K562 (cell line): Measurements from ENCODE around the gene KMT2C. TPM values are rescaled to one million over a fixed set of nuclear protein-coding genes. Genes with fewer than 3 reads are reported as not detected.

Experiments
- ARNT ChIP-seq, 2 experiments: fragments of 450-650 bp; IDR thresholded peaks; 2 replicates each; pipeline ENCODE4 v1.6.1; 2016; ENCODE audit warnings: mild to moderate bottlenecking in 1 of 2
- ATF1 ChIP-seq, 2 experiments: fragments of 450-650 bp in 1 of 2; IDR thresholded peaks; 2 replicates each; pipeline ENCODE4 v1.6.1; 2016; ENCODE audit warnings: missing compliant biosample characterization in 1 of 2, missing genetic modification characterization in 1 of 2
- ATF7 ChIP-seq: fragments of 450-650 bp; IDR thresholded peaks from 2 replicates; pipeline ENCODE4 v1.7.1; 2014; ENCODE audit warnings: mild to moderate bottlenecking, moderate library complexity
- CBX2 ChIP-seq: fragments of 200-600 bp; sonication (generic); IDR thresholded peaks from one replicate; pipeline ENCODE4 v1.6.1; 2012; ENCODE audit warnings: mild to moderate bottlenecking, low read length, inconsistent platforms; ENCODE audit not compliant: insufficient read depth, poor library complexity, severe bottlenecking
- CBX5 ChIP-seq: IDR thresholded peaks from 2 replicates; pipeline ENCODE4 v1.6.1; 2014; ENCODE audit warnings: low read depth, borderline replicate concordance
- DIDO1 ChIP-seq: fragments of 450-650 bp; IDR thresholded peaks from 2 replicates; pipeline ENCODE4 v1.6.1; 2016; ENCODE audit warnings: low read depth, missing biosample characterization, missing genetic modification characterization
- ETV6 ChIP-seq, 3 experiments: fragments of 150-350 bp in 1 of 3; sonication (generic) in 1 of 3; formaldehyde crosslinking in 1 of 3; IDR thresholded peaks; 2 replicates each; pipeline versions ENCODE4 v1.6.1 to v1.8.0; 2014 to 2022; ENCODE audit warnings: borderline replicate concordance in 2 of 3, low read depth in 2 of 3, antibody characterized with exemption in 1 of 3, low read length in 1 of 3, mild to moderate bottlenecking in 1 of 3, missing genetic modification reagents in 1 of 3
- HDAC3 ChIP-seq: fragments of 450-650 bp; IDR thresholded peaks from 2 replicates; pipeline ENCODE4 v1.6.1; 2018; ENCODE audit warnings: borderline replicate concordance, mild to moderate bottlenecking, moderate library complexity; ENCODE audit not compliant: partially characterized antibody
- JUN ChIP-seq, 2 experiments: sonication (generic) in 1 of 2; formaldehyde crosslinking in 1 of 2; IDR thresholded peaks; 2 replicates each; pipeline versions ENCODE4 v1.6.1 to v1.8.0; 2012 to 2022; ENCODE audit warnings: borderline replicate concordance in 2 of 2, mild to moderate bottlenecking in 2 of 2, improper control_type of control experiment in 1 of 2, low read depth in 1 of 2, low read length in 1 of 2, missing genetic modification reagents in 1 of 2
- KLF6 ChIP-seq: fragments of 250-450 bp; sonication (Bioruptor Pico); IDR thresholded peaks from 2 replicates; pipeline ENCODE4 v1.4.0; 2020; ENCODE audit warnings: mild to moderate bottlenecking, moderate library complexity, borderline replicate concordance
- LEF1 ChIP-seq: fragments of 450-650 bp; IDR thresholded peaks from 2 replicates; pipeline ENCODE4 v1.6.1; 2016; ENCODE audit warnings: mild to moderate bottlenecking
- MTA1 ChIP-seq: fragments of 450-650 bp; IDR thresholded peaks from 2 replicates; pipeline ENCODE4 v1.6.1; 2017; ENCODE audit warnings: borderline replicate concordance
- MTA2 ChIP-seq: fragments of 450-650 bp; IDR thresholded peaks from 2 replicates; pipeline ENCODE4 v1.6.1; 2016; ENCODE audit warnings: low read depth
- SLC30A9 ChIP-seq: fragments of 250-450 bp; sonication (Bioruptor Pico); IDR thresholded peaks from 2 replicates; pipeline ENCODE4 v1.8.0; 2022; ENCODE audit warnings: mild to moderate bottlenecking, moderate library complexity
- TAF1 ChIP-seq: IDR thresholded peaks from 2 replicates; pipeline ENCODE4 v1.6.1; 2011; ENCODE audit warnings: mild to moderate bottlenecking, low read length, moderate library complexity; ENCODE audit not compliant: insufficient read depth, control insufficient read depth, severe bottlenecking; ENCODE audit errors: extremely low read depth
- TOE1 ChIP-seq, 2 experiments: fragments of 450-650 bp in 1 of 2; sonication (generic) in 1 of 2; formaldehyde crosslinking in 1 of 2; IDR thresholded peaks; 2 replicates each; pipeline versions ENCODE4 v1.7.1 to v1.8.0; 2016 to 2022; ENCODE audit warnings: borderline replicate concordance in 2 of 2, mild to moderate bottlenecking in 2 of 2, antibody characterized with exemption in 1 of 2, inconsistent platforms in 1 of 2, low read depth in 1 of 2, missing genetic modification reagents in 1 of 2, moderate library complexity in 1 of 2
- ZNF197 ChIP-seq: fragments of 200-800 bp; sonication (Bioruptor generic); IDR thresholded peaks from 2 replicates; pipeline ENCODE4 v1.6.1; 2016; ENCODE audit warnings: low read depth, missing genetic modification characterization, missing compliant biosample characterization
- ZNF444 ChIP-seq: fragments of 250-450 bp; sonication (Bioruptor Pico); IDR thresholded peaks from 2 replicates; pipeline ENCODE4 v1.4.0; 2020; ENCODE audit warnings: mild to moderate bottlenecking, moderate library complexity
- ZNF644 ChIP-seq: fragments of 200-800 bp; sonication (Bioruptor generic); IDR thresholded peaks from 2 replicates; pipeline ENCODE4 v1.6.1; 2016; ENCODE audit warnings: low read depth, missing genetic modification characterization, missing compliant biosample characterization
- ZNF830 ChIP-seq: fragments of 250-450 bp; sonication (Bioruptor Pico); IDR thresholded peaks from 2 replicates; pipeline ENCODE4 v1.5.0; 2021; ENCODE audit warnings: mild to moderate bottlenecking
- polyA plus RNA-seq, 8 experiments: library from polyadenylated mRNA; depleted of rRNA in 4 of 8; stranded (reverse) in 5 of 8; unstranded in 3 of 8; fragments of >200 nt; fragmentation: Nextera tagmentation in 2 of 8; fragmentation: Illumina TruSeq in 1 of 8; extraction: Ambion mirVana in 2 of 8; extraction: Trizol in 1 of 8; gene quantifications; 2 replicates each; pipeline versions ENCODE4 v1.2.1 to v1.2.3, GENCODE V29; 2011 to 2014; ENCODE audit warnings: inconsistent platforms in 1 of 8, missing spikeins in 1 of 8
- total RNA-seq, 7 experiments: library from RNA; depleted of rRNA in 6 of 7; stranded (reverse); fragments of >200 nt in 6 of 7; fragmentation: Illumina TruSeq in 2 of 7; extraction: Trizol in 2 of 7; gene quantifications; 2 replicates each; pipeline versions ENCODE4 v1.2.1 to v1.2.3, GENCODE V29; 2011 to 2021; ENCODE audit warnings: low replicate concordance in 1 of 7
- TF ChIP-seq, protein P1 (sequence below): IDR thresholded peaks from 3 replicates; pipeline ENCODE4 v1.6.1; 2011; ENCODE audit warnings: borderline replicate concordance, mild to moderate bottlenecking, moderate library complexity; ENCODE audit not compliant: insufficient read length; ENCODE audit errors: extremely low read depth
- TF ChIP-seq, protein P2 (sequence below): sonication (generic); formaldehyde crosslinking; IDR thresholded peaks from 2 replicates; pipeline ENCODE4 v1.8.0; 2022; ENCODE audit warnings: mild to moderate bottlenecking, low read depth, missing genetic modification reagents

KMT2C gene
- total and polyA plus RNA-seq, 9 of the 15 experiments (the other 6 are each of a cell fraction or from before 2014, with no cell fraction given), result 4.9 to 67.8 (median 27.1) TPM

DNA sequence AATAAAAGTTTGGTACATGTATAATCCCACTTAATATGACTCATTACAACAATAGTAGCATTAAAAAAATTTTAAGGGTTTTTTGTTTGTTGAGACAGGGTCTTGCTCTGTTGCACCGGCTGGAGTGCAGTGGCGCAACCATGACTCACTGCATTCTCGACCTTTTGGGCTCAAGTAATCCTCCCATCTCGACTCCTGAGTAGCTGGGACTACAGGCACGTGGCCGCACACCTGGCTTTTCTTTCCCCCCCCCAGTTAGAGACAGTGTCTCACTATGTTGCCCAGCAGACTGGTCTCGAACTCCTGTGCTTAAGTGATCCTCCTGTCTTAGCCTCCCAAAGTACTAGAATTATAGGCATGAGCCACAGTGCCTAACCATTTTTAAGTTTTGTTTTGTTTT, 40.7 kb downstream of the KMT2C start (continued):
- TF ChIP-seq KLF6 (CRISPR knock-in tag) (no peak), TAF1 (no peak), JUN (IDR thresholded peaks at IDR 0.05; ENCODE audit: borderline replicate concordance, low read depth, low read length) (0 out of 2 replicates have a peak, but pooled peaks have one; percentile 64), JUN (CRISPR knock-in tag; IDR thresholded peaks at IDR 0.05; ENCODE audit: borderline replicate concordance) (no peak), DIDO1 (tag) (no peak), ARNT (IDR thresholded peaks at IDR 0.05) (0 out of 4 replicates have a peak, but pooled peaks of 1 of the 2 experiments have one; percentile 47), ATF7 (no peak), ATF1 (CRISPR knock-in tag; IDR thresholded peaks at IDR 0.05) (no peak), ATF1 (tag; IDR thresholded peaks at IDR 0.05) (no peak), TOE1 (IDR thresholded peaks at IDR 0.05; ENCODE audit: borderline replicate concordance) (no peak), TOE1 (CRISPR knock-in tag; IDR thresholded peaks at IDR 0.05; ENCODE audit: borderline replicate concordance, low read depth) (no peak), SLC30A9 (CRISPR knock-in tag) (no peak), LEF1 (no peak), MTA2 (no peak), ZNF197 (no peak), MTA1 (no peak), CBX2 (no peak), ZNF644 (tag) (no peak), HDAC3 (no peak), ETV6 (IDR thresholded peaks at IDR 0.05; ENCODE audit: borderline replicate concordance in 1 of 2, low read depth in 2 of 2, low read length in 1 of 2) (no peak), ETV6 (CRISPR knock-in tag; IDR thresholded peaks at IDR 0.05; ENCODE audit: borderline replicate concordance) (no peak), CBX5 (no peak), ZNF444 (no peak), ZNF830 (CRISPR knock-in tag) (no peak)
- TF ChIP-seq, protein P1, sequence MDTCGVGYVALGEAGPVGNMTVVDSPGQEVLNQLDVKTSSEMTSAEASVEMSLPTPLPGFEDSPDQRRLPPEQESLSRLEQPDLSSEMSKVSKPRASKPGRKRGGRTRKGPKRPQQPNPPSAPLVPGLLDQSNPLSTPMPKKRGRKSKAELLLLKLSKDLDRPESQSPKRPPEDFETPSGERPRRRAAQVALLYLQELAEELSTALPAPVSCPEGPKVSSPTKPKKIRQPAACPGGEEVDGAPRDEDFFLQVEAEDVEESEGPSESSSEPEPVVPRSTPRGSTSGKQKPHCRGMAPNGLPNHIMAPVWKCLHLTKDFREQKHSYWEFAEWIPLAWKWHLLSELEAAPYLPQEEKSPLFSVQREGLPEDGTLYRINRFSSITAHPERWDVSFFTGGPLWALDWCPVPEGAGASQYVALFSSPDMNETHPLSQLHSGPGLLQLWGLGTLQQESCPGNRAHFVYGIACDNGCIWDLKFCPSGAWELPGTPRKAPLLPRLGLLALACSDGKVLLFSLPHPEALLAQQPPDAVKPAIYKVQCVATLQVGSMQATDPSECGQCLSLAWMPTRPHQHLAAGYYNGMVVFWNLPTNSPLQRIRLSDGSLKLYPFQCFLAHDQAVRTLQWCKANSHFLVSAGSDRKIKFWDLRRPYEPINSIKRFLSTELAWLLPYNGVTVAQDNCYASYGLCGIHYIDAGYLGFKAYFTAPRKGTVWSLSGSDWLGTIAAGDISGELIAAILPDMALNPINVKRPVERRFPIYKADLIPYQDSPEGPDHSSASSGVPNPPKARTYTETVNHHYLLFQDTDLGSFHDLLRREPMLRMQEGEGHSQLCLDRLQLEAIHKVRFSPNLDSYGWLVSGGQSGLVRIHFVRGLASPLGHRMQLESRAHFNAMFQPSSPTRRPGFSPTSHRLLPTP, result no peak
- TF ChIP-seq, protein P2, sequence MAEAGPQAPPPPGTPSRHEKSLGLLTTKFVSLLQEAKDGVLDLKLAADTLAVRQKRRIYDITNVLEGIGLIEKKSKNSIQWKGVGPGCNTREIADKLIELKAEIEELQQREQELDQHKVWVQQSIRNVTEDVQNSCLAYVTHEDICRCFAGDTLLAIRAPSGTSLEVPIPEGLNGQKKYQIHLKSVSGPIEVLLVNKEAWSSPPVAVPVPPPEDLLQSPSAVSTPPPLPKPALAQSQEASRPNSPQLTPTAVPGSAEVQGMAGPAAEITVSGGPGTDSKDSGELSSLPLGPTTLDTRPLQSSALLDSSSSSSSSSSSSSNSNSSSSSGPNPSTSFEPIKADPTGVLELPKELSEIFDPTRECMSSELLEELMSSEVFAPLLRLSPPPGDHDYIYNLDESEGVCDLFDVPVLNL (CRISPR knock-in tag), result no peak
